ENCODE measurements around the gene GHDC.
"Not testable (repeated sequence)": the region's sequence is repeated elsewhere in the genome, so short reads cannot be mapped to it uniquely, and the experiment has no call there.

The GHDC gene

GRCh38 chr17:42233156-42233555, 38.9 kb upstream of the GHDC start:
- DNase-seq (ENCODE audit: low read depth): no peak
- no peak for TF ChIP-seq CTCF (IDR thresholded peaks at IDR 0.05; ENCODE audit: low read depth, low read length, missing control alignments)
- H3K4me3 ChIP-seq (ENCODE audit: low read depth, low read length): no peak overlapping the region

- no peak for TF ChIP-seq CTCF (IDR thresholded peaks at IDR 0.05; ENCODE audit: low read depth, low read length, missing control alignments)
- DNase-seq (ENCODE audit: low read depth): no peak
These were observed 35.9 kb upstream of the GHDC start for GRCh38 chr17:42230225-42230624.

GRCh38 chr17:42227849-42228700, 33.8 kb upstream of the GHDC start:
- TF ChIP-seq CTCF (IDR thresholded peaks at IDR 0.05; ENCODE audit: low read depth, low read length, missing control alignments): no peak
- no peak for DNase-seq (ENCODE audit: low read depth)
- no peak overlapping the region for H3K4me3 ChIP-seq (ENCODE audit: low read depth, low read length)

More at GRCh38 chr17:42230225-42230624, 35.9 kb upstream of the GHDC start:
- H3K4me3 ChIP-seq (ENCODE audit: low read depth, low read length): no peak overlapping the region

GRCh38 chr17:42225646-42226045, 31.4 kb upstream of the GHDC start:
- no peak overlapping the region for H3K4me3 ChIP-seq (ENCODE audit: low read depth, low read length)
- no peak for TF ChIP-seq CTCF (IDR thresholded peaks at IDR 0.05; ENCODE audit: low read depth, low read length, missing control alignments)
- no peak for DNase-seq (ENCODE audit: low read depth)

GRCh38 chr17:42224651-42225050, 30.4 kb upstream of the GHDC start:
- H3K4me3 ChIP-seq (ENCODE audit: low read depth, low read length): no peak overlapping the region
- no peak for DNase-seq (ENCODE audit: low read depth)
- TF ChIP-seq CTCF (IDR thresholded peaks at IDR 0.05; ENCODE audit: low read depth, low read length, missing control alignments): no peak

- peak; percentile 78 for TF ChIP-seq CTCF (IDR thresholded peaks at IDR 0.05; ENCODE audit: low read depth, low read length, missing control alignments)
- DNase-seq (ENCODE audit: low read depth): peak; percentile 18
- H3K4me3 ChIP-seq (ENCODE audit: low read depth, low read length): no peak overlapping the region
These were observed 27.8 kb upstream of the GHDC start for GRCh38 chr17:42221886-42222745.

GRCh38 chr17:42219280-42219679, 25.0 kb upstream of the GHDC start:
- H3K4me3 ChIP-seq (ENCODE audit: low read depth, low read length); DNase-seq (ENCODE audit: low read depth): not testable (repeated sequence)
